RWPE2 (cell line): ENCODE measurements around the gene ELAPOR2.

Source experiments
- ATAC-seq: fragments of 200-7000 bp; cut with Tn5 transposase; 3 replicates; pipeline ENCODE4 v1.9.1; 2021; ENCODE audit warnings: low read depth
- DNase-seq: peaks from one replicate; pipeline ENCODE4 v3.0.0-alpha.2; 2020; ENCODE audit warnings: low spot score
- H3K27ac ChIP-seq: fragments of 450-650 bp; 2 replicates; pipeline ENCODE4 v1.5.1; 2017; ENCODE audit warnings: mild to moderate bottlenecking; ENCODE audit not compliant: poor library complexity, severe bottlenecking
- H3K27me3 ChIP-seq: fragments of 250-450 bp; sonication (Bioruptor Pico); 2 replicates; pipeline ENCODE4 v1.5.1; 2021; ENCODE audit warnings: mild to moderate bottlenecking, moderate library complexity; ENCODE audit not compliant: insufficient read depth, poor library complexity, severe bottlenecking
- H3K36me3 ChIP-seq: fragments of 250-450 bp; sonication (Bioruptor Pico); 2 replicates; pipeline ENCODE4 v1.5.1; 2020; ENCODE audit warnings: low read depth, mild to moderate bottlenecking, moderate library complexity
- H3K4me1 ChIP-seq: fragments of 250-450 bp; sonication (Bioruptor Pico); 2 replicates; pipeline ENCODE4 v1.5.1; 2021; ENCODE audit warnings: mild to moderate bottlenecking, moderate library complexity; ENCODE audit not compliant: insufficient read depth, poor library complexity, severe bottlenecking
- H3K4me3 ChIP-seq: fragments of 250-450 bp; sonication (Bioruptor Pico); 2 replicates; pipeline ENCODE4 v1.5.1; 2021; ENCODE audit warnings: mild to moderate bottlenecking, moderate library complexity; ENCODE audit not compliant: severe bottlenecking
- H3K9me3 ChIP-seq: fragments of 250-450 bp; sonication (Bioruptor Pico); 2 replicates; pipeline ENCODE4 v1.5.1; 2021; ENCODE audit warnings: mild to moderate bottlenecking, moderate library complexity; ENCODE audit not compliant: severe bottlenecking
- CTCF ChIP-seq: fragments of 450-650 bp; IDR thresholded peaks from one replicate; pipeline ENCODE4 v1.5.1; 2017; ENCODE audit warnings: mild to moderate bottlenecking, moderate library complexity; ENCODE audit not compliant: poor library complexity, severe bottlenecking

ELAPOR2 gene

DNA sequence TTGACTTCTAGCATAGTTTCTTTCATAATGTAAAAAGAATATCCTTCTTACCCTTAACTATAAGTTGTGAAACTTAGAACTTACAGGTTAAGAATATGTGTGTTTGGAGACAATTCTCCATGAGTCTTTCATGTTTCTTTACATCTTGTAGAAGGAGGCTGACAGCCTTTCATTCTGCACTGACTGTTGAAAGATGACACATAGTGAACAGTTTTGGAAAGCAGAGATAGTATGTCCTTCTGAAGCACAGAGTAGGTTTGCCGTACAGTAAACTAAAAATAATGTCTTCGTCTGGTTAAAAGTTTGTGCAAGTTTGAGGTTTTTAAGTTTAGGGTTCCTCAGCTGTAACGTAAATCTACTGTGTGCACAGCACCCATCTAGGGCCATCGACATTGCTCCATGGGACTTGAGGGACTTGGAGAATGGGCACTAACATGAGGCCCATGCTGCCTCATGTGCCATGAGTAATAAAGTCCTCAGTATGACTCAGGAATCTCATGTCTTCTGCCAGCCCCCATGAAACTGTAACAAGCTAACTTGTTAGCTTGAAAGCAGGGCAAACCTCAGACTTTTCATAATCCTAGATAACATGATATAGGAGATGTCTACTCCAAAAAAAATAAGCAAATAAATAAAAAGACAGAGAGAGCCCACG is 24.5 kb upstream of the ELAPOR2 start:
- ATAC-seq (peak; percentile 36; the same call in 1 of the 3 replicates), DNase-seq (no peak)
- H3K36me3 ChIP-seq, result no peaks in the 10 kb centered on the region
- H3K4me3 ChIP-seq, result no peak overlapping the region
- H3K27ac ChIP-seq, result no peak overlapping the region
- no peaks in the 10 kb centered on the region for H3K9me3 ChIP-seq
- H3K4me1 ChIP-seq, result no peaks in the 10 kb centered on the region
- H3K27me3 ChIP-seq, result no peaks in the 10 kb centered on the region
- TF ChIP-seq CTCF, result no peak

GRCh38 chr7:87082675-87083074 is 23.2 kb upstream of the ELAPOR2 start:
- DNase-seq (no peak), ATAC-seq (no peak)
- H3K27ac ChIP-seq, result no peak overlapping the region
- no peak for TF ChIP-seq CTCF
- no peaks in the 10 kb centered on the region for H3K4me1 ChIP-seq
- no peaks in the 10 kb centered on the region for H3K9me3 ChIP-seq
- no peak overlapping the region for H3K4me3 ChIP-seq
- H3K27me3 ChIP-seq, result no peaks in the 10 kb centered on the region
- no peaks in the 10 kb centered on the region for H3K36me3 ChIP-seq

DNA sequence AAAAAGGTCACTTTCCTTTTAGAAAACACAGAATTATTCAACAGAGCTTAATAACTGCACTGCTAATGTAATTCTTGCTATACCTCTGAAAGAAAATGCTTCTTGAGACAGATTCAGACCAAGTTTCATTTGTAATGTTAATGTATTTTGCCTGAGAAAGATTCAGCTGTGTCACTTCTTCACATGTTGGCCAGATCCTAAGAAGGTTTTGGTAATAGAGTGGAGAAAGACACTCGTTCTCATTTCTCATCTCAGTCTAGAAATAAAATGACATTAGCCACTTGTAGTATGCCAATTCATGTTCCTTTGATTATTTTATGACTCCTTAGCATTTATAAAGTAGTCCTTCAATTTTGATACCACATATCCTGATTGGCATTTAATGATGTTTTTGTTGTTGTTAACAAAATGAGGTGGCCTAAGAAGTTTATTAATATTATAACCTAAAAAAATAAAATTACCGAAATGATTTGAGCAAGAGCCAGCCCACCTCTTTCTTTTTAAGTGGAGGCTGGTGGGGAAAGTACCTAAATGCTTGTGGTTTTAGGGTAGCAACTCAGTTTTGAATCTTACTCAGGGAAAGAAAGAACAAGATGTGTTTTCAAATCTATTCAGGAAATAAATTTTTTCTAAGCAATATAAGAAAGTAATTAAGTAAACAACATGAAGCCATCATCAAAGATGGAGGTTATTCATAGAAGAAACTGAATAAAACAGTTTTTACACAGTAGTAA is 16.4 kb upstream of the ELAPOR2 start:
- DNase-seq (no peak), ATAC-seq (no peak)
- Histone ChIP-seq H3K4me3 (no peak overlapping the region), H3K27ac (no peak overlapping the region), H3K9me3 (no peaks in the 10 kb centered on the region), H3K36me3 (no peaks in the 10 kb centered on the region), H3K27me3 (no peaks in the 10 kb centered on the region), H3K4me1 (no peaks in the 10 kb centered on the region)
- TF ChIP-seq CTCF, result no peak

GRCh38 chr7:87067788-87068187 is 8.3 kb upstream of the ELAPOR2 start:
- TF ChIP-seq CTCF, result no peak
- no peak for DNase-seq
- H3K4me3 ChIP-seq, result no peak overlapping the region
- no peaks in the 10 kb centered on the region for H3K4me1 ChIP-seq
- no peak overlapping the region for H3K27ac ChIP-seq
- no peaks in the 10 kb centered on the region for H3K9me3 ChIP-seq
- H3K36me3 ChIP-seq, result no peaks in the 10 kb centered on the region
- ATAC-seq, result no peak
- no peaks in the 10 kb centered on the region for H3K27me3 ChIP-seq

DNA sequence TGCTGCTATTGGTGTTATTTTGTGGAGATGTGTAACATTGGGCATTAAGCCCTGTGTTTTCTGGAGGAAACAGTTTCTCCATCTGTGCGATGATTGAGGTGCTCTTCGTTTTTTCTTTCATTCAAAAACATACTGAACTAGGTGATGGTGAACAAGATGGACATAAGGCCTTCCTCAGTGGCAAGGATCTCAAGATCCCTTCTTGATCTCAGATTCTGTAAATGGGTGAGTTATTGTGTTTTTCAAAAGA is 759 bp upstream of the ELAPOR2 start:
- Histone ChIP-seq H3K27ac (no peak overlapping the region), H3K36me3 (no peaks in the 10 kb centered on the region), H3K4me3 (no peak overlapping the region), H3K27me3 (no peaks in the 10 kb centered on the region), H3K4me1 (no peaks in the 10 kb centered on the region), H3K9me3 (no peaks in the 10 kb centered on the region)
- ATAC-seq (no peak), DNase-seq (no peak)
- no peak for TF ChIP-seq CTCF
